Measurements from ENCODE around the gene SCGN.

GRCh38 chr6:25623879-25624278 lies 28.1 kb upstream of the SCGN start:
- TF ChIP-seq POLR2A (IDR thresholded peaks at IDR 0.05; ENCODE audit: low read depth, low read length) (no peak), POLR2AphosphoS5 (IDR thresholded peaks at IDR 0.05; ENCODE audit: low read depth, low read length) (no peak)

Data from GM12892 (cell line).